HUDEP-2 (cell line): ENCODE measurements around the gene RPL13.

Experiments
- DNase-seq, 76 experiments: peaks; one replicate each; lab custom pipeline; 2025; ENCODE audit not compliant: unreplicated experiment in 76 of 76; lab: John Stamatoyannopoulos, UW

The RPL13 gene

DNA sequence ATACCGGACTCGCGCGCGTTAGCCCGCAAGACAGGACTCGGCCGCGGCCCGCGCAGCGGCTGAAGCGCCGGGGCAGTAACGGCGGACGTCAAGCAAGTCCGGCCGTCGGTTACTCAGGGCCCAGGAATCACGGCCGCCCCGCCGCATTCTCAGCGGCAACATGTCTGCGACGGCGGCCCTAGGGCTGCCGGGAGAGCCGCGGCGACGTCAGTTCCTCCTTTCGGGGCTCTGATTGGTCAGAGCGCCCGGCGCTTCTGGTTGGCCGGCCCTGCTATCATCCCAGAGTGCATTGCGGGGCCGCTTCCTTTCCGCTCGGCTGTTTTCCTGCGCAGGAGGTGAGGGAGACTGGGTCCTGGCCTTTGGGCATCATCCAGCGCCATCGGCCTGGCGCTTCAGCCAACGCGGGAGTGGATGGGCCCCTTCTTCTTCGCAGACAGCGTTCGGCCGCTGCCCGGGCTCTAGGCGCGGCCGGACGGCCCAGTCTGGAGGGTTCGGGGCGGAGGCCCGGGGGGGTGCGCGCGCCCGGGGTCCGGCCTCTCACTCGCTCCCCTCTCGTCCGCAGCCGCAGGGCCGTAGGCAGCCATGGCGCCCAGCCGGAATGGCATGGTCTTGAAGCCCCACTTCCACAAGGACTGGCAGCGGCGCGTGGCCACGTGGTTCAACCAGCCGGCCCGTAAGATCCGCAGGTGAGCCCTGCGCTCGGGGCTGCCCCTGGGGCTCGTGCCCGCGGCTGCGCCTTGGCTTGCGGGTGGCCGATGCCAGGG lies at the start of gene RPL13:
Gene RPL13, plus strand, starts transcription at position 305 of the 764 bp plus-strand sequence. Its CDS starts 278 bp downstream, at position 583.
- peak in 73 of 76 experiments; percentile 65 to 93 (median 85) for DNase-seq

DNA sequence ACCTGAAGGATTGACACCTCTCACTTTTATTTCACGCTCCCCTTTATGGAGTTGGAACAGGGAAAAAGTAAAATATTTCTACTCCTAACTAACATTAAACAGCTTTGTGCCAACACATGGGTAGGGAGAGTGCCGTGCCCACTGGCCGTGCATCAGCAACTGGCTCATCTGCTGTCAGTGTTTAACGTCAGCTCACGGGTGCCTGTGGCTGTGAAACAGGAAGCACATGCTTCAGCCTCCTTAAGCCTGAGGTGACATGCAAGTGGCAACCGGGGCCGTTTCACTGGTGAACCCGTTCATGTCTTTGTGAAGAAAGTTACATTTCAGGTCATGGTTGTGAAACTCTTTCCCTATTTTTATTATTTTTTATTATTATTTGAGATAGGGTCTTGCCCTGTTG lies 49.1 kb upstream of the RPL13 start:
- DNase-seq: no peak

DNA sequence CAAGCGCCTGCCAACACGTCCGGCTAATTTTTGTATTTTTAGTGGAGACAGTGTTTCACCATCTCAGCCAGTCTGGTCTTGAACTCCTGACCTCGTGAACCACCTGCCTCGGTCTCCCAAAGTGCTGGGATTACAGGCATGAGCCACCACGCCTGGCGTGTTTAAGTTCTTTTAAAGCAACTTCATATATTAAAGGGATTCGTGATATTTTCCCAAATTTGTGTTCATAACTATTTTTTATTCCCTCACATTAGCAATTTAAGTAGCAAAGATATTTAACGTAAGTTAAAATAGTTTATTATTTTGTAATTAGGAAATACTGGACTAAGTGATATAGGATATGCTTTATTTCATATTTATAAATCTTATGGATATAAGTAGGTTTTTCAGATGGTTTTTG lies 48.0 kb upstream of the RPL13 start:
- no peak for DNase-seq

DNA sequence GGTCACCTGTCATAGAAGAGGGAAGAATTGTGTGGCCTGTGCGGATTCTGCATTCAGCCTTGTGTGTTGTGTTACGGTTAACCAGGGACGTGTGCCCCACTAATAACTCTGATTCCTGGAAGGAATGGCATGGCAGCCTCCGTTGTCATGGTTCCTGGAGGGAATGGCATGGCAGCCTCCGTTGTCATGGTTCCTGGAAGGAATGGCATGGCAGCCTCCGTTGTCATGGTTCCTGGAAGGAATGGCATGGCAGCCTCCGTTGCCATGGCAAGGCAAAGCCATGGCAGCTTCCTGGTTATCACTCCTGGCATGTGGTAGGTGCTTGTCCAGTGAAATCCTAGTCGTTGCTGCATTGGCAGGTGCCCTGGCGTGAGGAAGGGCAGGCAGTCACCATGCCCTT lies 43.4 kb upstream of the RPL13 start:
- DNase-seq: no peak

DNA sequence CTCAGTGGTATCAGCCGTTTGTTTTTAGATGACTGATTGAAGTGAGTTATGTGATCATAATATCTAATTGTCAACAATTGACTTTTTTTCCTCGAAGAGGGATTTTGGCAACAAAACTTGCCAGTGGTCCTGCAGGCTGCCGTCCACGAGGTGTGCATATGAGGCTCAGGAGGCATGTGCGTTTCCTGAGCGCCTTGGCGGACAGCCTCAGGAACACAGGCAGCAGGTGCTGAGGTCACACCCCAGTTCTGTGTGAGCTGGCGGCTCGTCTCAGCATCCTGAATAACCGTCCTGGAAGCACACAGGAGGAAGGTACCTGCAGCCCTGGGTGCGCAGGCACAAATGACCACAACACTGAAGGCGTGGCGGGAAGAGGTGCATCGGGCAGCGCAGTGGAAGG lies 40.6 kb upstream of the RPL13 start:
- no peak for DNase-seq

DNA sequence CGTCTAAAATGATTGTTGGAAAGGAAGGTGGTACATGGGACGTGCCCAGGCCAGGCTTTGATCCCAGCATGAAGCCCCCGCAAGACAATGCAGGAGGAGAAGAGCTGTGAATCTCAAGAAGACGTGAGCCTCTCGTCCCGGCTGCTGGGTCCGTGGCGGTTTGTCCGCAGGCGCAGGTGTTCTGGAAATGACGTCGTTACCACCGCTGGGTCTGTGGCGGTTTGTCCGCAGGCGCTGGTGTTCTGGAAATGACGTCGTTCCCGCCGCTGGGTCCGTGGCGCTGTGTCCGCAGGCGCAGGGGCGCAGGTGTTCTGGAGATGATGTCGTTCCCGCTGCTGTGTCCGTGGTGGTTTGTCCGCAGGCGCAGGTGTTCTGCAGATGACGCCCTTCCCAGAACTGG lies 38.2 kb upstream of the RPL13 start:
- no peak for DNase-seq

DNA sequence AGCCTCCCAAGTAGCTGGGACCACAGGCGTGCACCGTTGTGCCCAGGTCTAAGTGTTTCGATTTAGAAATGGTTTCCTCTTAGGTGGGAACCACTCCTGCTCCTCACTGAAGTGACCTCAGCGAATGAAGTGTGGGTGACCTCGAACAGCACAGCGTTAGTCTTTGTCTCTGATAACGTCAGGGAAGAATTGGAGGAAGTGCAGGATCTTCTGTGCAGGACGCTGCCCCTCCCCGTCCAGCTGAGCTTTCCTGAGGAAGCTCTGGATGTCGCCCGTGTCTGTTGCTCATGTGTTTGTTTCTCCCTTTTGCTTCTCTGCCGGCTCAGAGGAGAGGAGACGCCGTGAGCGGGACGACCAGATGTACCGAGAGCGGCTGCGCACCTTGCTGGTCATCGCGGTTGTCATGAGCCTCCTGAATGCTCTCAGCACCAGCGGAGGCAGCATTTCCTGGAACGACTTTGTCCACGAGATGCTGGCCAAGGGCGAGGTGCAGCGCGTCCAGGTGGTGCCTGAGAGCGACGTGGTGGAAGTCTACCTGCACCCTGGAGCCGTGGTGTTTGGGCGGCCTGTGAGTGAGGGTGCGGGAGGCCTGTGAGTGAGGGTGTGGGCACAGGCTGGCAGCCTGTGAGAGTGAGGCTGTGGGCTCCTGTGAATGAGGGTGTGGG lies 36.7 kb upstream of the RPL13 start:
- DNase-seq: no peak

DNA sequence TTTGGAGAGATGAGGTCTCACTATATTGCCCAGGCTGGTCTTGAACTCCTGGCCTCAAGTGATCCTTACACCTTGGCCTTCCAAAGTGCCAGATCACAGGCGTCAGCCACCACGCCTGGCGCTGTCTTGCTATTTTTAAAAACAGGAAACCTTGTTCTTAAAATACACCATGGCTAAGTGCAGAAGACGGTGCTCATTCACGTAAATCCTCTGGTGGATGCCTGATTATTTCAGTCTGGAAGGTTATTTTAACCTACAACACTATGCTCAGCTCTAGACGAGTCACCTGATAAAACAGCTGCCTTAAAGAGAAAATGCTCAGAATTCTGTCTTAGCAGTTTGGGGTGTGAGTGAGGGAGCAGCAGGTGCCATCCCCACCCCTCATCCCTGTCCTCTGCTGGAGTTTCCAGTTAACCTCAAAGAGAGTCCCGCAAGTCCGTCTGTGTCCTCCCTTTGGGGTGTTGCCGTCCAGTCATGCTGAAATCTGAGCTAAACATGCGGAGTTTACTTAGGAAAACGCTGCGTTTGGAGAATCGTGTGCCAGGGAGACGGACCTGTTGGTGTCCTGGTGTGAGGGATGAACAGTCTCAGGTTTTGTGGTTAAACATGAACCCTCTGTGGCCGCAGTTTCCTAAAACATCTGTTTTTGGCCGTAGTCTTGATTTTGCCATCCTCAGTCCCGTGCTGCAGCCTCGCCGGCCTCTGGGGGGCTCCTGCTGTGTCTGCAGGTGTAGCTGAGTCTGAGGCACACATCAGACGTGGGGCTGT lies 35.2 kb upstream of the RPL13 start:
- no peak for DNase-seq

DNA sequence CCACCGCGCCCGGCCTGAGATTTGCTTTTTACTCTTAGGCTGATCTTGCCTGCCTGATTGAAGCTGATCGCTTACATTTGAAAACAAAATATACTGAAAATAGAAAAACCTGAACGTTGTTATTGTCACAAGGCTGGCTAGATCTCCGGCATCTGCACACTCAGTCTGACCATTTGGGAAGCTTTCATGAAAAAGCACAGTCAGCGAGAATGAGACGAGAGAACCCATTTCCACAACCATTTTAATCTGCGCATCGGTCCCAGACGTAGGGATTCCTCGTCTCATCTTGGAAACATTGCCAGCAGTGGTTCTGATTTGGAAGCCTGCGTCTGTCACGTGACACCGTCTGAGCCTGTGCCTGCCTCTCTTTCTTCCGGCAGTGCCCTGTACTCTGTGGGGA lies 31.4 kb upstream of the RPL13 start:
- no peak for DNase-seq

DNA sequence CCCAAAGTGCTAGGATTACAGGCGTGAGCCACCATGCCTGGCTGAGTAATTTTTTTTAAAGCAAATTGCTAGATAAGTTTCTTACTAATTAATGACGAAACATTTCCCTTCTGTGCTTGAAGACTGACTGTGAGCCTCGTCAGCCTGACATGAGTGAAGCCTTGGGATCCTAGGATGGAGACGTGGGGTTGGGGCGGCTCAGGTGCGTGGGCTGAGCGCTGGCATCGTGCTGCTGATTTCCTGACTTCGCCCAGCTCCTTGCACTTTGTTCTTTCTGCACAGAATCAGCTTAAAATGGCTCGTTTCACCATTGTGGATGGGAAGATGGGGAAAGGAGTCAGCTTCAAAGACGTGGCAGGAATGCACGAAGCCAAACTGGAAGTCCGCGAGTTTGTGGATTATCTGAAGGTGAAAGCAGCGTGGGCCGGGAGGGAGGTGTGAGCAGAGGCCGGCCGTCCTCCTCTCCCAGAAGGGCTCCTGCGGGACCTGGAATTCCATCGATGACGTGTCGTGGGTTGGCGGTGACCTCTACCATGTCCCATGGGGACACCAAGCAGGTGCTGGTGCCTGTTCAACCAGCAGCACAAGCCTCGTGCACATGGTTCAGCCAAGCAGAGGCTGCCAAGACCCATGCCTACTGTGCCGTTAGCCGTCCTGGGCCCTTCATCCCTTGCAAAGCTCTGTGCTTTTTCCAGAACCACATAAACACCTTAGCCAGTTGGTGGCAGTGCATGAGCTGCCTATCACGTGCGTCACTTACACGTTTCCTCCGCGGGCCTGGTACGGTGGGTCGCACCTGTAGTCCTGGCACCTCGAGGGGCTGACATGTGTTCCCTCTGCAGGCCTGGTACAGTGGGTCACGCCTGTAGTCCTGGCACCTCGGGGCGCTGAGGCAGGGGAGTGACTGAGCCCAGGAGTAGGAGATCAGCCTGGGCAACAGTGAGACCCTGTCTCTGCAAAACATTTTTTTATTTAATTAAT lies 29.8 kb upstream of the RPL13 start:
- no peak for DNase-seq

DNA sequence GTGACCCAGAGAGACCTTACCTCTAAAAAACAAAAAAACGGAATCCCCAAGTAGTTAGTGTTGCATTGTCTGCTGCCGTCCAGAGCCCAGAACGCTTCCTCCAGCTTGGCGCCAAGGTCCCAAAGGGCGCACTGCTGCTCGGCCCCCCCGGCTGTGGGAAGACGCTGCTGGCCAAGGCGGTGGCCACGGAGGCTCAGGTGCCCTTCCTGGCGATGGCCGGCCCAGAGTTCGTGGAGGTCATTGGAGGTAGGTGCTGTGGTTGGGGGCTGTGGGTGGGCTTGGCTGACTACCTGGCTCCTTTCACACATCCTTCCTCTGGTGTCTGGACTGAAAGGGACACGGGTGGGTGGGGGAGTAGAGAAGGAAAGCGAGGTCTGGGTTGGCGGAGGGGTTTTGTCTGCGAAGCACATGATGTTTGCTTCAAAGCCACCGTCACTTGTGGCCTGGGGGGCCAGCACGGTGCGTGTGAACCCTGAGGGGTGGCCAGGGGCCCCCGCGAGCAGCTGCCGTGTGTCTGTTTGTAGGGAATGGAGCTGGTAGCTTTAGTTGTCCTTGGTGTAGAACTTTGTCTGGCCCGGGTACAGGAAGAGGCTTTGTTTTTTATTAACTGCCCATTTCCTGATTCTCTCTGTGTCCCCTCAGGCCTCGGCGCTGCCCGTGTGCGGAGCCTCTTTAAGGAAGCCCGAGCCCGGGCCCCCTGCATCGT lies 28.5 kb upstream of the RPL13 start:
- no peak for DNase-seq

DNA sequence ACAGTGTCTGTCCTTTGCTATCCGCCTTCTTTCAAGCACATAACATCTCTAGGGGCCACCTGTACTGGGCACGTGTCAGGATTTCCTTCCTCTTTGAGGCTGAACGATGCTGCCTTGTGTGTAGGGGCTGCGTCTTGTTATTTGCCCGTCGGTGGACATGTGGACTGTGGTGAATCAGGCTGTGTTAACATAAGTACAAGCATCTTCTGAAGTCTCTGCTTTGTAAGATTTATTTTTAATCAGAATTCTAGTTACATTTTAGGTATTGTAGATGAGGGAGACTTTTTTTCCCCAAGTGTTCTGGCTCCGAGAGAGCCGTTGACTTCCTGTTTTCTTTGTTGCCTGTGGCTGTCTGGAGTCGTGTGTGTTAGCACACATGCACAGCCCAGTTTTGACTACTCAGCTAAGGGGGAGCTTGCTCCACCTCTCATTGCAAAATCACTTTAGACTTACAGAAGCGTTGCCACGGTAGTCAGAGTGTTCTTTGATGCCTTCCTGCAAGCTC lies 26.2 kb upstream of the RPL13 start:
- DNase-seq: no peak

DNA sequence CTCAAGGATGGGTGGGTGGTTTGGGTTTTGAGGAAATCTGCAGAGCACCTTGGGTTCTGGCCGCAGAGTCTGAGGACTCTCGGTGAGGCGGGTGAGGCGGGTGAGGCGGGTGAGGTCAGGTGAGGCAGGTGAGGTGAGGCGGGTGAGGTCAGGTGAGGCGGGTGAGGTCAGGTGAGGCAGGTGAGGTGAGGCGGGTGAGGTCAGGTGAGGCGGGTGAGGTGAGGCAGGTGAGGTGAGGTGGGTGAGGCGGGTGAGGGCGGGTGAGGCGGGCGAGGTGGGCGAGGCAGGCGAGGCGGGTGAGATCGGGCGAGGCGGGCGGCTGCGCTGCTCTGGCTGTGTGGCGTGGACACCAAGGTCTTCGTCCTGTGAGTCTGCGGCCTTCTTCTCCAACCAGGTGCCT lies 24.1 kb upstream of the RPL13 start:
- DNase-seq: no peak

DNA sequence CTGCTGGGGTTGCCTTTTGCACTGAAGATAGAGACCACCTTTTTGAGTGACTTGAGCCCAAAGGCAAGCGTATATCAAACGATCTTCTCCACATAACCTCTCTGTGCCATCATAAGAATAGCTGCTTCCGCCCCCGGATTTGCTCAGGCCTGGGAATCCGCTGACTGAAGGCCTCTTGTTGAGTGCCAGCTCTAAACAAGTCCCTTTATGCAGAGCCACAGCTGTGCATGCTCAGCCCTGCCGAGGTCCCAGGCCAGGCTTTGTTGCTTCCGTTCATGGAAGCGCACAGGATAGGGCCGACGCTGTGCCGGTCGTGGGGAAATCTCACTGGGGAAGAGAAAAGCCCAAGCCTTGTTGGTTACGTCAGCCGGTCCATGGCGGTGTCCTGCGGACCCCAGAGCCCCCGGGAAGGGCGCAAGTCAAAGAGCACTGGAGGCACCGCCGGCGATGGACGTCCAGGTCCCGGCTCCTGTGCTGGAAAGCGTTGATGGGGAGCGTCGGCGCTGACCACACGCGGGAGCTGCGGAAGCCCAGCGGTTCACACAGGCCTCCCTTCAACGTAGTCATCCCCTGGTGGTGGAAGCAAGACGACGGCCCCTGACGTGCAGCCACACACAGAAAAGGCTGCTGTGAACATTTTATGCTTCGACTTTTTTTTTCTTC lies 23.5 kb upstream of the RPL13 start:
- no peak for DNase-seq

DNA sequence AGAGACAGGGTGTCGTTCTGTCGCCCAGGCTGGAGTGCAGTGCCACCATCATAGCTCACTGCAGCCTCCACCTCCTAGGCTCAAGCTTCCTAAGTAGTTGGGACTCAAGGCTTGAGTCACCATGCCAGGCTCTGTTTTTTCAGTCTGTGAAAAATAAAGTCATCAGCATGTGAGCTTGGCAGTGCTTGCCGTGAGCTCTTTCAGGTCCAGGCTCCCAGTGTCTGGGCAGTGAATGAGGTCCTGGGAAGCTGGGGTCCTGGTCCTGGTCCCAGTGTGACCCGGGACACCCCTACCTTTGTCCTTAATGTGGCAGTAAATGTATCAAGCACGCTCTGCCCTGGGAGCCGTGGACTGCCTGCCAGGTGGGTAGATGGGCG lies 22.9 kb upstream of the RPL13 start:
- no peak for DNase-seq

DNA sequence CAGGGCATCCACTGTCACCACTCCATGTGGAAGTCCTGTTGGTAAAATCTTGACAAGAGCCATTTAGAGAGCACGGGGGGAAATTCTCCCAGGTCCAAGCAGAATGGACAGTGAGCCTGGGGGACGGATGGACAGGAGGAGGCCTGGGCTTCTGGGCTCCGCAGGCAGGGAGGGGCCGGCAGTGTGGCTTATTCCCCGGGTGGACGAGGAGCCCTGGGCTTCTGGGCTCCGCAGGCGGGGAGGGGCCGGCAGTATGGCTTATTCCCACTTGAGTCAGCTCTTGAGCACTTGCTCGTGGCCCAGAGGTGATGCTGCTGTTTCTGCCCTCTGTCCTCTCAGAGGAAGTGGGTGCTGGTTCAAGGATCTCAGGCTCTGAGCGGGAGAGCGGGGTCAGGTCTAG lies 22.2 kb upstream of the RPL13 start:
- no peak for DNase-seq

DNA sequence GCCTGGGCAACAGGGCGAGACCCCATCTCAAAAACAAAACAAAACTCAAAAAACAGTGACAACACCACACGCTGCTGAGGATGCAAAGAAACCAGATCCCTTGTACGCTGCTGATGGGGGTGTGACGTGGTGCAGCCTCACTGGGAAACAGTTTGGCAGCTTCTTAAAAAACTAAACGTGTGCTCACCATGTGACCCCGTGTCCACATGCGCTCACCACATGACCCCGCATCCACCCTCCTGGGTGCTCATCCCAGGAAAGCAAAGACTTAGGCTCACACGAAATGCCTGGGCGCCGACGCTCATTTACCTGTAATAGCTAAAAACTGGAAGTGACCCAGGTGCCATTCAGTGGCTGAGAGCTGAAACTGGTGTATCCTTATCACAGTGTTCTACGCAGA lies 19.9 kb upstream of the RPL13 start:
- DNase-seq: no peak

DNA sequence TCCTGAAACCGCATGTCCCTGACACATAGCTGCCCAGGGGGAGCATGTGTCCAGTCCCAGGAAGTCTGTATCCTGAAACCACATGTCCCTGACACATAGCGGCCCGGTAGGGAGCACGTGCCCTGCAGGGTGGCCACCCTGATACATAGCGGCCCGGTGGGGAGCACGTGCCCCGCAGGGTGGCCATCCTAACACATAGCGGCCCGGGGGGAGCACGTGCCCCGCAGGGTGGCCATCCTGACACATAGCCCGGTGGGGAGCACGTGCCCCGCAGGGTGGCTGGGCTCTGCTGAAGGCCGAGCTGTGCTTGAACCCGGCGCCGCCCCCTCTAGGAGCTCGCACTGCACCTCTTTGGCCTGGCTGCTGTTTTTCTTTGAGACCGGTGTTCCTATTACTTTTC lies 18.7 kb upstream of the RPL13 start:
- no peak for DNase-seq

DNA sequence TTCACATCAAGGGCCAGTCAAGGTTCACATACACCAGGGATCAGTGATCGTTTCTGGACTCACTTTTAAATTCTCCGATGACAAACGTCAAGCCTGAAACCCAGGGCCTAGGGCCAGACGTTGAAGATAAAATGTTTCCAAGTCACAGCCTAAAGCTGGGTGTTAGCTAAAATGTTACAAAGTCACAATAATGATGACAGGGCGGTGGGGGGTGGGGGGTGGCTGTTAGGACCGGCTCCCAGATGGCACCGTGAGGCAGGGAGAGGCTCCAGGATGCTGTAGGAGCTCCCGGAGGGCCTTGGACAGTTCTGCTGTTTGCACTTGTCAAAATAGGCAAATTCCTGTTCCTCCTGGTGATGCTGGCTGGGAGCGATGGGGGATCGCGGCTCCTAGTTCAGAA lies 16.4 kb upstream of the RPL13 start:
- DNase-seq: no peak
